K562 (cell line): ENCODE data around the gene ZPR1. TPM values are rescaled to one million over a fixed set of nuclear protein-coding genes. Genes with fewer than 3 reads are reported as not detected.

Source experiments
- ELF4 ChIP-seq: fragments of 450-650 bp; formaldehyde crosslinking; IDR thresholded peaks from 2 replicates; pipeline ENCODE4 v1.4.0; 2022; ENCODE audit warnings: missing genetic modification characterization
- PKNOX1 ChIP-seq: fragments of 450-650 bp; IDR thresholded peaks from 2 replicates; pipeline ENCODE4 v1.6.1; 2016
- PTTG1 ChIP-seq: fragments of 450-650 bp; IDR thresholded peaks from 2 replicates; pipeline ENCODE4 v1.6.1; 2016; ENCODE audit warnings: low read depth, mild to moderate bottlenecking, missing genetic modification characterization, missing compliant biosample characterization
- RBM25 ChIP-seq: fragments of 200-400 bp; formaldehyde crosslinking; IDR thresholded peaks from 2 replicates; pipeline ENCODE4 v1.6.1; 2018; ENCODE audit warnings: low read length, low read depth, moderate library complexity; ENCODE audit not compliant: severe bottlenecking
- polyA plus RNA-seq, 8 experiments: library from polyadenylated mRNA; depleted of rRNA in 4 of 8; stranded (reverse) in 5 of 8; unstranded in 3 of 8; fragments of >200 nt; fragmentation: Nextera tagmentation in 2 of 8; fragmentation: Illumina TruSeq in 1 of 8; extraction: Ambion mirVana in 2 of 8; extraction: Trizol in 1 of 8; gene quantifications; 2 replicates each; pipeline versions ENCODE4 v1.2.1 to v1.2.3, GENCODE V29; 2011 to 2014; ENCODE audit warnings: inconsistent platforms in 1 of 8, missing spikeins in 1 of 8
- total RNA-seq, 7 experiments: library from RNA; depleted of rRNA in 6 of 7; stranded (reverse); fragments of >200 nt in 6 of 7; fragmentation: Illumina TruSeq in 2 of 7; extraction: Trizol in 2 of 7; gene quantifications; 2 replicates each; pipeline versions ENCODE4 v1.2.1 to v1.2.3, GENCODE V29; 2011 to 2021; ENCODE audit warnings: low replicate concordance in 1 of 7
- TF ChIP-seq, protein P1 (sequence below): fragments of 450-650 bp; IDR thresholded peaks from 2 replicates; pipeline ENCODE4 v1.6.1; 2017; ENCODE audit warnings: antibody characterized with exemption, mild to moderate bottlenecking
- TF ChIP-seq, protein P2 (sequence below): sonication (generic); formaldehyde crosslinking; IDR thresholded peaks from 2 replicates; pipeline ENCODE4 v1.8.1; 2023; ENCODE audit warnings: missing genetic modification reagents, mild to moderate bottlenecking, borderline replicate concordance

Gene ZPR1
- total and polyA plus RNA-seq, 9 of the 15 experiments (the other 6 are each of a cell fraction or from before 2014, with no cell fraction given): 13.0 to 120 (median 83.8) TPM

- TF ChIP-seq RBM25 (no peak), PKNOX1 (no peak), ELF4 (no peak), PTTG1 (tag) (no peak)
- TF ChIP-seq, protein P1, sequence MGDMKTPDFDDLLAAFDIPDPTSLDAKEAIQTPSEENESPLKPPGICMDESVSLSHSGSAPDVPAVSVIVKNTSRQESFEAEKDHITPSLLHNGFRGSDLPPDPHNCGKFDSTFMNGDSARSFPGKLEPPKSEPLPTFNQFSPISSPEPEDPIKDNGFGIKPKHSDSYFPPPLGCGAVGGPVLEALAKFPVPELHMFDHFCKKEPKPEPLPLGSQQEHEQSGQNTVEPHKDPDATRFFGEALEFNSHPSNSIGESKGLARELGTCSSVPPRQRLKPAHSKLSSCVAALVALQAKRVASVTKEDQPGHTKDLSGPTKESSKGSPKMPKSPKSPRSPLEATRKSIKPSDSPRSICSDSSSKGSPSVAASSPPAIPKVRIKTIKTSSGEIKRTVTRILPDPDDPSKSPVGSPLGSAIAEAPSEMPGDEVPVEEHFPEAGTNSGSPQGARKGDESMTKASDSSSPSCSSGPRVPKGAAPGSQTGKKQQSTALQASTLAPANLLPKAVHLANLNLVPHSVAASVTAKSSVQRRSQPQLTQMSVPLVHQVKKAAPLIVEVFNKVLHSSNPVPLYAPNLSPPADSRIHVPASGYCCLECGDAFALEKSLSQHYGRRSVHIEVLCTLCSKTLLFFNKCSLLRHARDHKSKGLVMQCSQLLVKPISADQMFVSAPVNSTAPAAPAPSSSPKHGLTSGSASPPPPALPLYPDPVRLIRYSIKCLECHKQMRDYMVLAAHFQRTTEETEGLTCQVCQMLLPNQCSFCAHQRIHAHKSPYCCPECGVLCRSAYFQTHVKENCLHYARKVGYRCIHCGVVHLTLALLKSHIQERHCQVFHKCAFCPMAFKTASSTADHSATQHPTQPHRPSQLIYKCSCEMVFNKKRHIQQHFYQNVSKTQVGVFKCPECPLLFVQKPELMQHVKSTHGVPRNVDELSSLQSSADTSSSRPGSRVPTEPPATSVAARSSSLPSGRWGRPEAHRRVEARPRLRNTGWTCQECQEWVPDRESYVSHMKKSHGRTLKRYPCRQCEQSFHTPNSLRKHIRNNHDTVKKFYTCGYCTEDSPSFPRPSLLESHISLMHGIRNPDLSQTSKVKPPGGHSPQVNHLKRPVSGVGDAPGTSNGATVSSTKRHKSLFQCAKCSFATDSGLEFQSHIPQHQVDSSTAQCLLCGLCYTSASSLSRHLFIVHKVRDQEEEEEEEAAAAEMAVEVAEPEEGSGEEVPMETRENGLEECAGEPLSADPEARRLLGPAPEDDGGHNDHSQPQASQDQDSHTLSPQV: no peak
- TF ChIP-seq, protein P2, sequence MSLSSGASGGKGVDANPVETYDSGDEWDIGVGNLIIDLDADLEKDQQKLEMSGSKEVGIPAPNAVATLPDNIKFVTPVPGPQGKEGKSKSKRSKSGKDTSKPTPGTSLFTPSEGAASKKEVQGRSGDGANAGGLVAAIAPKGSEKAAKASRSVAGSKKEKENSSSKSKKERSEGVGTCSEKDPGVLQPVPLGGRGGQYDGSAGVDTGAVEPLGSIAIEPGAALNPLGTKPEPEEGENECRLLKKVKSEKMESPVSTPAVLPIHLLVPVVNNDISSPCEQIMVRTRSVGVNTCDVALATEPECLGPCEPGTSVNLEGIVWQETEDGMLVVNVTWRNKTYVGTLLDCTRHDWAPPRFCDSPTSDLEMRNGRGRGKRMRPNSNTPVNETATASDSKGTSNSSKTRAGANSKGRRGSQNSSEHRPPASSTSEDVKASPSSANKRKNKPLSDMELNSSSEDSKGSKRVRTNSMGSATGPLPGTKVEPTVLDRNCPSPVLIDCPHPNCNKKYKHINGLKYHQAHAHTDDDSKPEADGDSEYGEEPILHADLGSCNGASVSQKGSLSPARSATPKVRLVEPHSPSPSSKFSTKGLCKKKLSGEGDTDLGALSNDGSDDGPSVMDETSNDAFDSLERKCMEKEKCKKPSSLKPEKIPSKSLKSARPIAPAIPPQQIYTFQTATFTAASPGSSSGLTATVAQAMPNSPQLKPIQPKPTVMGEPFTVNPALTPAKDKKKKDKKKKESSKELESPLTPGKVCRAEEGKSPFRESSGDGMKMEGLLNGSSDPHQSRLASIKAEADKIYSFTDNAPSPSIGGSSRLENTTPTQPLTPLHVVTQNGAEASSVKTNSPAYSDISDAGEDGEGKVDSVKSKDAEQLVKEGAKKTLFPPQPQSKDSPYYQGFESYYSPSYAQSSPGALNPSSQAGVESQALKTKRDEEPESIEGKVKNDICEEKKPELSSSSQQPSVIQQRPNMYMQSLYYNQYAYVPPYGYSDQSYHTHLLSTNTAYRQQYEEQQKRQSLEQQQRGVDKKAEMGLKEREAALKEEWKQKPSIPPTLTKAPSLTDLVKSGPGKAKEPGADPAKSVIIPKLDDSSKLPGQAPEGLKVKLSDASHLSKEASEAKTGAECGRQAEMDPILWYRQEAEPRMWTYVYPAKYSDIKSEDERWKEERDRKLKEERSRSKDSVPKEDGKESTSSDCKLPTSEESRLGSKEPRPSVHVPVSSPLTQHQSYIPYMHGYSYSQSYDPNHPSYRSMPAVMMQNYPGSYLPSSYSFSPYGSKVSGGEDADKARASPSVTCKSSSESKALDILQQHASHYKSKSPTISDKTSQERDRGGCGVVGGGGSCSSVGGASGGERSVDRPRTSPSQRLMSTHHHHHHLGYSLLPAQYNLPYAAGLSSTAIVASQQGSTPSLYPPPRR: no peak
- TF ChIP-seq, all 486 proteins: peak for 0
Observed at GRCh38 chr11:116798368-116798767, 10.5 kb upstream of the ZPR1 start (continued).
